IPS-18c (cell line): ENCODE data around the gene CAND2.
"Not testable (repeated sequence)": the region's sequence is repeated elsewhere in the genome, so short reads cannot be mapped to it uniquely, and the experiment has no call there.

ENCODE experiments used
- H3K4me3 ChIP-seq: 2 replicates; pipeline ENCODE4 v1.7.0; 2013; ENCODE audit warnings: low read depth, mild to moderate bottlenecking, low read length, moderate library complexity; ENCODE audit not compliant: insufficient read depth
- H3K9me3 ChIP-seq: one replicate; pipeline ENCODE4 v1.6.1; 2013; ENCODE audit warnings: mild to moderate bottlenecking, low read length, moderate library complexity; ENCODE audit not compliant: control insufficient read depth, insufficient read depth

The CAND2 gene

GRCh38 chr3:12862387-12862786, 65.9 kb downstream of the CAND2 start:
- Histone ChIP-seq H3K4me3 (no peak overlapping the region), H3K9me3 (peaks cover 3% of the 10 kb centered on the region)

- Histone ChIP-seq H3K9me3 (peaks cover 3% of the 10 kb centered on the region), H3K4me3 (no peak overlapping the region)
These were observed 68.8 kb downstream of the CAND2 start for GRCh38 chr3:12865271-12865670.

- H3K4me3 ChIP-seq = no peak overlapping the region
- H3K9me3 ChIP-seq = peaks cover 3% of the 10 kb centered on the region
These were observed 70.4 kb downstream of the CAND2 start for GRCh38 chr3:12866836-12867235.

GRCh38 chr3:12868039-12869034, 71.9 kb downstream of the CAND2 start:
- H3K9me3 ChIP-seq = peaks cover 3% of the 10 kb centered on the region
- peak overlapping the region; percentile 60 for H3K4me3 ChIP-seq

DNA sequence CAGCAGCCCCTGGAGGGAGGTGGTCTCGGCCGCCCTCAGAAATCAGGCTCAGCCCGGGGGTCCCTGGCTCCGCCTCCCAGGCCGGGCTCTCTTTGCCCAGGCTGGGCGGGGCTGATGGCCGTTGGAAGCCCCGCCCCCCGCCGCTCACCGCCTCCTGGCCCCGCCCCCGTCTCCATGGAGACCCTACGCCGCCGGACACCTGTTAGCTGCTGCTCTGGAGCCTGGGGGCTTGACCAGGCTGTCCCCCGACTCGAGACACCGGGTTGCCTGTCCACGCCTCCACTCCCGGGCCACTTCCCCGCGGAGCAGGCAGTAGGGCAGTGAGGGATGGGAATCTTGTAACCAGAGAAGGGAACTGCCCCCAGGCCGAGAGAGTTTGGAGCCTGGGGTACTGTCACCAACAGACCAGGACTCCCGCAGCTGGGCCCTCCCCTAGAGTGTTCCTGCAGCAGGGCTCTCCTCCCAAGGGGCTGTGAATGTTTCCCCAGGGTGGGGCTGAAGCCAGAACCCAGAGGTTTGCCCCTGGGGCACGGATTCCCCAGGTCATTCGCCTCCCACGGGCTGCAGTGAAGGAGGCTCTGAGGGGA, 72.6 kb downstream of the CAND2 start:
- Histone ChIP-seq H3K9me3 (peaks cover 3% of the 10 kb centered on the region), H3K4me3 (peak overlapping the region; percentile 60)

DNA sequence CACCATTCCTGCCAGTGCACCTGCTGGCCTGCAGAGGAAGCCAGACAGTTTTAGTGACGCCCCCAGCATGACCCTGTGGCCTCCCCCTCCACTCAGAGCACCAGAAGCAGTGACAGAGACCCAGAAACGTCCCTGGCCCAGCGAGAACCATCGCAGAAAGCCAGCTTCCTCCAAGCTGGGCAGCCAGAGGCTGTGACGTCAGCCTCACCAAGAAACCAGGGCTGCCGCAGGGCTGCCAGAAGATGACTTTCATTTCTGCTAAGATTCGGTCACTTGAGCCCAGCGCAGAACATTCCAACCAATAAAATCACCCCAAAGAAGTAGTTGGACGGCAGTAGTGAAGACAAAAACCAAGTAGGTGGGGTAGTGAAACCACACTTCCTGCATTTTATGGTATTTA, 74.5 kb downstream of the CAND2 start:
- Histone ChIP-seq H3K4me3 (no peak overlapping the region), H3K9me3 (no peaks in the 10 kb centered on the region)

DNA sequence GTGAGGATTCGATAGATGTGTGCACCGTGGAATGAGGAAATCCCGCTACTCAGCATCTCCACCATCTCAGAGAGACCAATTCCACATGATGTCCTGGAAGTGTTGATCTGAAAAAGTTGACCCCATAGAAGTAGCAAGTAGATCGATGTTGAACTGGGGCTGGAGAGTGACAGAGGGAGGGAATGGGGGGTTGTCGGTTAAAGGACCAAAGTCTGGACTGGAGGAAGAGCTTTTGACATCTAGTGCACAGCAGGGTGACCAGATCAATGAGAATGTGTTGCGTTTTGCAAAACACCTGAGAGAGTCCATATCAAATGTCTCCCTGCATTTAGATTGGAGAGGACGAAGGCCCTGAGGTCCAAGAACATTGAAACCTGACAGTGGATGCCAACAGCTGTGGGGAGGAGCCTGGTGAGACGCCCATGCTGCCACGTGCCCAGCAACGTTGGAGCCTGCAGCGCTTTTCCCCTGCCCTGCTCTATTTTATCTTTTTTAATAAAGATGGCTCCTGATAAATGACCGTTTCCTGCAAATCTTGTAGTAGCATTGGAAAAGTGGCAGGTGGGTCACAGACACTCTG, 75.0 kb downstream of the CAND2 start:
- Histone ChIP-seq H3K9me3 (no peaks in the 10 kb centered on the region), H3K4me3 (no peak overlapping the region)

DNA sequence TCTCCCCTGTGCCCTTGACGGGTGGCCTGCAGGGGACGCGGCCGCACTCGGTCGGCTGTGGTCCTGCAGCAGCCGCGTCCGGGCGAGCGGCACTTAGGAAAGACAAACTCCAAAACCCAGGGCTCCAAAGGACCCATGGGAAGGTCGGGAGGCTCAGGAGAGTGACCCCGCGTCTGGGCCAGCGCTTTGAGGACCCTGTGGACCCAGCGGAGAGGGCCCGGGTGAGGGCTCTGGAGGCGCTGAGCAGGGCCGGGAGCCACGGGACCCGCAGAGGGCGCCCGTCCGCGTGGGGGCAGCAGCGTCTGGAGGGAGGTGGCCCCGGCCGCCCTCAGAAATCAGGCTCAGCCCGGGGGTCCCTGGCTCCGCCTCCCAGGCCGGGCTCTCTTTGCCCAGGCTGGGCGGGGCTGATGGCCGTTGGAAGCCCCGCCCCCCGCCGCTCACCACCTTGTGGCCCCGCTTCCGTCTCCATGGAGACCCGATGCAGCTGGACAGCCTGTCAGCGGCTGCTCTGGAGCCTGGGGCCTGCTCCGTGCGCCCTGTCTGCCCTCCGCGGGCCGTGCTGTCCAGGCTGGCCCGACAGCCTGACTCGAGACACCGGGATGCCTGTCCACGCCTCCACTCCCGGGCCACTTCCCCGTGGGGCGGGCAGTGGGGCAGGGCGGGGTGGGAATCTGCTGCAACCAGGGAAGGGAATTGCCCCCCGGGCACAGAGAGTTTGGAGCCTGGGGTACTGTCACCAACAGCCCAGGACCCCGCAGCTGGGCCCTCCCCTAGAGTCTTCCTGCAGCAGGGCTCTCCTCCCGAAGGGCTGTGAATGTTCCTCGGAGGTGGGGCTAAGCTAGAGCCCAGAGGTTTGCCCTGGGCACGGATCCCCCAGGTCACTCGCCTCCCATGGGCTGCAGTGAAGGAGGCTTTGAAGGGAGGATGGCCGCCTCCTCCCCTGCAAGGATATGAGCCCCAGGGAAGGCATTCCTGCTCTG, 79.7 kb downstream of the CAND2 start:
- H3K4me3 ChIP-seq = peak overlapping the region; percentile 57
- H3K9me3 ChIP-seq = no peaks in the 10 kb centered on the region

- Histone ChIP-seq H3K4me3 (no peak overlapping the region), H3K9me3 (no peaks in the 10 kb centered on the region)
These were observed 80.6 kb downstream of the CAND2 start for GRCh38 chr3:12877040-12877439.

DNA sequence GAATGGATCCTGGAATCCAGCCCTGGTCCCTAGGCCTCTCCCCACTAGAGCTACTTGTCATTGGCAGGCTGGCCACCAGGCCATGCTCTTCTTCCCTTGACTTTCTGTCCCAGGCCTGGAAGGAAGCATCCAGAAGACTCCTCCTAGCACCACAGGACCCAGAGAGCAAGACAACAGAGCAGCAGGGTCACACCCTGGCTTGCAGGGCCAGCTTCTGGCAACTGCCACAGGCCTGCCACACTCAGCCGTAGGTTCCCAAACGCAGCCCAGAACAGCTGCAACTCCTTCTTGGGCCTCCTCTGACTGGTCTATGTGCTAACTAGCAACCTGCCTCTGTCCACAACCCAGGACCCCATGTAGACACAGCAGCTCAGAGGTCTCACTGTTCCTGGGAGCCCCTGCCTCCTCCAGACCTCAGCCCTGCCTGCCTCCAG, 81.7 kb downstream of the CAND2 start:
- Histone ChIP-seq H3K9me3 (no peaks in the 10 kb centered on the region), H3K4me3 (no peak overlapping the region)

DNA sequence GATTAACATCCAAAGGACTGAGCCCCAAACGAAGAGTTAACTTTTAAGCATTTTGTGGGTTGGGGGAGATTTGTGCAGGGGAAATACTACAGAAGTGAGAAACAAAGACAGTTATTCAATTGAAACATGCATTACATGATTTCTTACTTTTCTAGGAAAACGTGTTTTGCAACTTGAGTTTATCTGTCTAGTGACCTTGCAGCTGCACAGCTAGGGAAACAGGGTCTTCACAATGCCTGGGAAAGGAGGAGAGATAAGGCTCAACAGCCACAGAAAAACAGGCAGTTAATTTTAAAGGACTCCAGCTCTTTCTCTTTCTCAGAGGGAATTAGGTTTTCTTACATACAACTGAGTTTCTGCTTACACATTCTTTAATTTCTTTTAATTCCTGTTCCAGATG, 82.3 kb downstream of the CAND2 start:
- H3K9me3 ChIP-seq, H3K4me3 ChIP-seq: not testable (repeated sequence)

DNA sequence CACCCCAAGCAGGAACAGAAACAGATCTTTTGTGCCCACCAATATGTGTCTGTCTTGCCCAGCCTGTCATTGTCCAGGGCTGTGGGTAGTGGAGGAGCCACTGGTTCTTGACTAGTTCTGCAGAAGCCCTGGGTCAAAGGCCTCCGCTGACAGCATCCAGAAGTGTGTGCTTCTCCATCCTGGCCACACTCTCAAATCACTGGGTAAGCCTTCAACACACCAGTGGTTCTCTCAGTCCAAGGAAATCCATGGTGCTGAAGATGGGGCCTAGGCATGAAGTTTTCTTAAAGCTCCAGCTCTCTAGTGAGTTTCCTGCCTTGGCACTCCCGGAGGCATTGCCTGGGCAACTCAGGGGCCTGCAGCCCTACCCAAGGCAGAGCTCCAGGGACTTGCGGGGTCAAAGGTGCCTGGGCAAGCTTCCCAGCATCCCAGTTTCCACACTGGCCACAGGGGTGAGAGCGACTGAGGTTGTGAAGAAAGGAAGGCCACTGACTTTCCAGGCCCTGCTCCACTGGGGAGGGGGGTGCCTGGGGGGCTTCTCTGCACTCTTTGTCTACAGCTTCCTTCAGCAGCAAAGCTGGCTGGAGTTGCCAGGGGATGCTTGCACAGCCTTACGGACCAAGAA, 82.8 kb downstream of the CAND2 start:
- no peaks in the 10 kb centered on the region for H3K9me3 ChIP-seq

DNA sequence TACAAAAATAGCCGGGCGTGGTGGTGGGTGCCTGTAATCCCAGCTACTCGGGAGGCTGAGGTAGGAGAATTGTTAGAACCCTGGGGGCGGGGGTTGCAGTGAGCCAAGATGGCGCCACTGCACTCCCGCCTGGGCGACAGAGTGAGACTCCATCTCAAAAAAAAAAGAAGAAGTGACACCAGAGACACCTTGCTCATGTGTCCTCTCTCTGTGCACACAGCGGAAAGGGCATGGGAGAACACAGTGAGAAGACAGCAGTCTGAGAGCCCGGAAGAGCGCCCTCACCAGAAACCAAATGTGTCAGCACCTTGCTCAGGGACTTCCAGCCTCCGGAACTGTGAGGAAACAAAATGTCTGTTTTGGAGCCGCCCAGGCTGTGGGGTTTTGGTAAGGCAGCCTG, 85.4 kb downstream of the CAND2 start:
- not testable (repeated sequence) for H3K9me3 ChIP-seq, H3K4me3 ChIP-seq

More for the DNA sequence above, 82.8 kb downstream of the CAND2 start:
- H3K4me3 ChIP-seq = no peak overlapping the region

DNA sequence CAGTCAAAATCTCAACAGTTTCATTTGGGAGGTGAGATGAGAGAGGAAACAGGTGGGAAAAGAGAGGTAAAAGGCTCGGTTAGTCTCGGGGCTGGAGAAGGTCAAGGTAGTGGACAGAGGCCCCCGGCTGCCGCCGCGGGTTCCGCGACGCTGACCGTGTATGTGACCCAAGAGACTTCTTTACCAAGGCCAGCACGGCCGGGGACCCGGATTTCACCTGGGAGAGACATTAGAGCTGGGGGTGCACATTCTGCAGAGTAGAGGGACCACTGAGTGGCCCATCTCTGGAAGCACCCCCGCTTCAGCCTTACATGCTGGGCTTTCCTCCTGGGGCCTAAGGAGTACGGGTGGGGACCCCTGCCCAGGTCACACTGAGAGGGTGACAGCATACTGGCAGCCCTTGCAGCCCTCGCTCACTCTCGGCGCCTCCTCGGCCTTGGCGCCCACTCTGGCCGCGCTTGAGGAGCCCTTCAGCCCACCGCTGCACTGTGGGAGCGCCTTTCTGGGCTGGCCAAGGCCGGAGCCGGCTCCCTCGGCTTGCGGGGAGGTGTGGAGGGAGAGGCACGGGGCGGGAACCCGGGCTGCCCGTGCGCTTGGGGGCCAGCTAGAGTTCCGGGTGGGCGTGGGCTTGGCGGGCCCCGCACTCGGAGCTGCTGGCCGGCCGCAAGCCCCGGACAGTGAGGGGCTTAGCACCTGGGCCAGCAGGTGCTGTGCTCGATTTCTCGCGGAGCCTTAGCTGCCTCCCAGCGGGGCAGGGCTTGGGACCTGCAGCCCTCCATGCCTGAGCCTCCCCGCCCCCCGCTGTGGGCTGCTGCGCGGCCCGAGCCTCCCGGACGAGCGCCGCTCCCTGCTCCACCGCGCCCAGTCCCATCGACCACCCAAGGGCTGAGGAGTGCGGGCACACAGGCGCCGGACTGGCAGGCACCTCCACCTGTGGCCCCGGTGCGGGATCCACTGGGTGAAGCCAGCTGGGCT, 86.1 kb downstream of the CAND2 start:
- Histone ChIP-seq H3K4me3 (no peak overlapping the region), H3K9me3 (no peaks in the 10 kb centered on the region)

- Histone ChIP-seq H3K4me3 (no peak overlapping the region), H3K9me3 (no peaks in the 10 kb centered on the region)
These were observed 87.8 kb downstream of the CAND2 start for GRCh38 chr3:12884186-12884680.
